Liver (tissue), 3 donors: ENCODE results near the gene USP15.

ENCODE experiments used
- CTCF ChIP-seq: fragments of 150-350 bp; IDR thresholded peaks from 2 replicates; pipeline ENCODE4 v1.5.1; 2017; ENCODE audit warnings: improper control_type of control experiment, low read depth, low read length; ENCODE audit not compliant: missing input control
- HNF4A ChIP-seq, 2 donors: conservative IDR thresholded peaks; 2 replicates each; pipeline ENCODE4 v1.6.1; 2016; ENCODE audit warnings: antibody characterized with exemption in 2 of 2, mild to moderate bottlenecking in 2 of 2
- donor health status: healthy.
- donor health status: healthy.

- TF ChIP-seq HNF4A (conservative IDR thresholded peaks at IDR 0.05), result peak; percentile 53 to 80
- TF ChIP-seq CTCF, result no peak
Observed at GRCh38 chr12:62407587-62407986, 147.4 kb downstream of the USP15 start.
